ENCODE measurements around the gene AURKA.
"Not testable (repeated sequence)": the region's sequence is repeated elsewhere in the genome, so short reads cannot be mapped to it uniquely, and the experiment has no call there.

AURKA gene

DNA sequence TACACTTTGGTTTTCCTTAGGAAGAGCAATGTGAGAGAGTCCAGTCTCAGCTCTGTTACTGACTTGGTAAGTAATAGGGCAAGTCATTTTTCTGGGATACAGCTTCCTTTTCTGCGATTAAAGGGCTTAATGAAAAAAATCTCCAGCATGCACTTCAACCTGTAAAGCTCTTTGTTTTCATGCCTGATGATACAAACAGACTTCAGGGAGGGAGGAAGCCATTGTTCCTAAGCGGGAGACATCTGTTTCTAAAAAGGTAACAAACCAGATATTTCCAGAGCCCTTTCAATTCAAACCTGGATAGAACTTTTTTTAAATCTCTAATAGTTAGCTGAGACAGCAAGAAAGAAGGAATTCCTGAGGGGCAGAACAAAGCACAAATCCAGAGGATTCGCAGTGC lies 14.9 kb upstream of the AURKA start:
- no peak for DNase-seq (ENCODE audit: low spot score)
- TF ChIP-seq CTCF (IDR thresholded peaks at IDR 0.05; ENCODE audit: extremely low read depth, missing control alignments) = no peak

- DNase-seq (ENCODE audit: low spot score) = not testable (repeated sequence)
Observed at GRCh38 chr20:56405356-56405755, 13.3 kb upstream of the AURKA start.

DNA sequence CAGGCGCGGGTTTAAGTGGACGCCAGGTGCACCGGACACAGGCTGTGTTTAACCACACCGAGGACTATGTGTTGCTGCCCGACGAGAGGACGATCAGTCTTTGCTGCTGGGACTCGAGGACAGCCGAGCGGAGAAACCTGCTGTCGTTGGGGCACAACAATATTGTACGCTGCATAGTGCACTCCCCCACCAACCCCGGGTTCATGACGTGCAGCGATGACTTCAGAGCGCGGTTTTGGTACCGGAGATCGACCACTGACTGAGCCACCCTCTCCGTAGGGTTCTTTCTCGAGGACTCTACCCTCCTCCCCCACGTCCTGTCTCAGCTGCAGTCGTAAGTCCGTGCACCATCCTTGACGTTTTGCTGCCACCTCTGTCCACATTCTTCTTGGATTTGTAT lies 11.4 kb upstream of the AURKA start:
- no peak for TF ChIP-seq CTCF (IDR thresholded peaks at IDR 0.05; ENCODE audit: extremely low read depth, missing control alignments)
- DNase-seq (ENCODE audit: low spot score) = no peak

- DNase-seq (ENCODE audit: low spot score) = peak; percentile 49
- peak; percentile 42 for TF ChIP-seq CTCF (IDR thresholded peaks at IDR 0.05; ENCODE audit: extremely low read depth, missing control alignments)
Observed at GRCh38 chr20:56400001-56400640, 8.1 kb upstream of the AURKA start.

DNA sequence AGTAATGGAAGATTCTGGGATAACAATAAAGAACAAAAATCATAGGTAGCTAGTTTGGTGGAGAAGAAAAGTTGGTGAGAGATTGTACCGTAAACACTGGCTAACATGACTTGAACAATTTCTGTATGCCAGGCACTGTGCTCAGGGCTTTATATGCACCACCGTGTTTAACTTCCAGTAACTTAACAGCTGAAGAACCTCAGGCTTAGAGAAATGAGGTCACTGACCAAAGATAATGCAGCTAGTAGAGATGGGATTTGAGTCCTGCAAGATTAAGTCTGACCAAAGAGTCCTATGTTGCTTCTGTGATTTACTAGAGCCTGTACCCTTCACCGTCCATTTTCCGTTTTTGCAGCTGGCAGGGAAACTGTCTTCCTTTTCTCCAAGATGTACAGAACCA lies 3.2 kb upstream of the AURKA start:
- no peak for TF ChIP-seq CTCF (IDR thresholded peaks at IDR 0.05; ENCODE audit: extremely low read depth, missing control alignments)
- DNase-seq (ENCODE audit: low spot score) = no peak

- DNase-seq (ENCODE audit: low spot score) = no peak
- TF ChIP-seq CTCF (IDR thresholded peaks at IDR 0.05; ENCODE audit: extremely low read depth, missing control alignments) = no peak
Observed at GRCh38 chr20:56393653-56394052, 1.6 kb upstream of the AURKA start.

GRCh38 chr20:56392881-56393482 lies 967 bp upstream of the AURKA start:
- DNase-seq (ENCODE audit: low spot score) = no peak

More at GRCh38 chr20:56392881-56393482, 967 bp upstream of the AURKA start:
- no peak for TF ChIP-seq CTCF (IDR thresholded peaks at IDR 0.05; ENCODE audit: extremely low read depth, missing control alignments)

Data from GM20000 (cell line).